Thyroid gland (tissue), 4 donors: Measurements from ENCODE around the gene GCN1. TPM values are rescaled to one million over a fixed set of nuclear protein-coding genes. Genes with fewer than 3 reads are reported as not detected.

Experiments
- DNase-seq, 2 donors: peaks; one replicate each; pipeline ENCODE4 v3.0.0-alpha.2; 2019
- H3K27ac ChIP-seq, 3 donors: fragments of 200-600 bp; sonication (generic); 1 replicate in 2 of 3; 2 replicates in 1 of 3; pipeline ENCODE4 v1.5.1; 2016 to 2019; ENCODE audit warnings: mild to moderate bottlenecking in 1 of 3, moderate library complexity in 1 of 3
- H3K27me3 ChIP-seq: fragments of 200-600 bp; sonication (generic); one replicate; pipeline ENCODE4 v1.5.1; 2019
- H3K36me3 ChIP-seq, 2 donors: fragments of 200-600 bp; sonication (generic); one replicate each; pipeline ENCODE4 v1.5.1; 2016 to 2019
- H3K4me1 ChIP-seq, 2 donors: fragments of 200-600 bp; sonication (generic); one replicate each; pipeline ENCODE4 v1.5.1; 2017 to 2019
- H3K4me3 ChIP-seq, 3 donors: fragments of 200-600 bp; sonication (generic); replicated peaks in 1 of 3; 1 replicate in 2 of 3; 2 replicates in 1 of 3; pipeline ENCODE4 v1.5.1; 2016; ENCODE audit warnings: mild to moderate bottlenecking in 1 of 3
- H3K9me3 ChIP-seq: fragments of 200-600 bp; sonication (generic); one replicate; pipeline ENCODE4 v1.5.1; 2017
- POLR2A ChIP-seq, 2 donors: fragments of 450-650 bp; IDR thresholded peaks; one replicate each; pipeline ENCODE4 v1.6.1; 2017; ENCODE audit warnings: antibody characterized with exemption in 2 of 2, mild to moderate bottlenecking in 2 of 2, moderate library complexity in 1 of 2
- WGBS, 2 donors: methylation state at CpG; one replicate each; pipeline ENCODE4 v1.1.5; 2017; 5-methylcytosine and 5-hydroxymethylcytosine counted together
- intact Hi-C: fragments of 100-400 bp; cut with DNase I; formaldehyde crosslinking; loops from one replicate; pipeline ENCODE4 v1.15.1; 2023
- total RNA-seq, 4 donors: library from RNA; depleted of rRNA; stranded (reverse); fragments of >200 nt; gene quantifications; one replicate each; pipeline ENCODE4 v1.2.3, GENCODE V29; 2016
- TF ChIP-seq, protein P1 (sequence below), 6 experiments: fragments of 200-600 bp in 3 of 6; fragments of 450-650 bp in 3 of 6; sonication (generic) in 3 of 6; IDR thresholded peaks; one replicate each; pipeline ENCODE4 v1.5.1; 2016 to 2019; ENCODE audit warnings: antibody characterized with exemption in 6 of 6, mild to moderate bottlenecking in 2 of 6, inconsistent platforms in 1 of 6, moderate library complexity in 1 of 6

GCN1 gene
- total RNA-seq, 4 donors from 2014 or later, result 44.6 to 111 (median 73.6) TPM

DNA sequence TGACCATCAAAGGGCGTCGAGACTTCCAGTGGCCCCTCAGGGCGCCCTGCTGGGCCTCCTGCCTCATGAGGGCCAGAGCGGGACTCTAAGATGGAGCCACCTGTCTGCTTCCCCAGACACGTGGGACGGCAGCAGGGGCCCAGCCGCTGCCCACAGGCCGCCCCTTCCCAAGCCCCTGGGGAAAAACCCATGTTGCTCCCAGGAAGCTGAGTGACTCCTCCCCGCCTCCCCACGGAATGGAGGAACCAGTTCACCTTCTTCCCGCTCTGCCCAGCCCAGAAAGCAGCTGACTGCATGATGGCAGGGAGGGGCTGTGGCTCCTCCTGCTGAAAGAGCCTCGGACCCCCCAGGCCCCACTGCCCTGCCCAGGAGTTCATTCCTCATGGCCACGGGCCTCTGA is 92.9 kb downstream of the GCN1 start:
- WGBS, 2 donors, result 87 to 91% methylated on average over 10 to 11 of the region's 13 CpGs
- Histone ChIP-seq H3K4me3 (no peak overlapping the region), H3K36me3 (peaks cover 32 to 38% of the 10 kb centered on the region in 2 donors), H3K27me3 (no peaks in the 10 kb centered on the region), H3K9me3 (no peaks in the 10 kb centered on the region), H3K4me1 (peaks cover 0 to 22% of the 10 kb centered on the region in 2 donors), H3K27ac (no peak overlapping the region)
- intact Hi-C loops, result no loop called here
- TF ChIP-seq, protein P1, sequence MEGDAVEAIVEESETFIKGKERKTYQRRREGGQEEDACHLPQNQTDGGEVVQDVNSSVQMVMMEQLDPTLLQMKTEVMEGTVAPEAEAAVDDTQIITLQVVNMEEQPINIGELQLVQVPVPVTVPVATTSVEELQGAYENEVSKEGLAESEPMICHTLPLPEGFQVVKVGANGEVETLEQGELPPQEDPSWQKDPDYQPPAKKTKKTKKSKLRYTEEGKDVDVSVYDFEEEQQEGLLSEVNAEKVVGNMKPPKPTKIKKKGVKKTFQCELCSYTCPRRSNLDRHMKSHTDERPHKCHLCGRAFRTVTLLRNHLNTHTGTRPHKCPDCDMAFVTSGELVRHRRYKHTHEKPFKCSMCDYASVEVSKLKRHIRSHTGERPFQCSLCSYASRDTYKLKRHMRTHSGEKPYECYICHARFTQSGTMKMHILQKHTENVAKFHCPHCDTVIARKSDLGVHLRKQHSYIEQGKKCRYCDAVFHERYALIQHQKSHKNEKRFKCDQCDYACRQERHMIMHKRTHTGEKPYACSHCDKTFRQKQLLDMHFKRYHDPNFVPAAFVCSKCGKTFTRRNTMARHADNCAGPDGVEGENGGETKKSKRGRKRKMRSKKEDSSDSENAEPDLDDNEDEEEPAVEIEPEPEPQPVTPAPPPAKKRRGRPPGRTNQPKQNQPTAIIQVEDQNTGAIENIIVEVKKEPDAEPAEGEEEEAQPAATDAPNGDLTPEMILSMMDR (IDR thresholded peaks at IDR 0.05), result no peak
- TF ChIP-seq POLR2A (IDR thresholded peaks at IDR 0.05), result no peak
- DNase-seq, result no peak

DNA sequence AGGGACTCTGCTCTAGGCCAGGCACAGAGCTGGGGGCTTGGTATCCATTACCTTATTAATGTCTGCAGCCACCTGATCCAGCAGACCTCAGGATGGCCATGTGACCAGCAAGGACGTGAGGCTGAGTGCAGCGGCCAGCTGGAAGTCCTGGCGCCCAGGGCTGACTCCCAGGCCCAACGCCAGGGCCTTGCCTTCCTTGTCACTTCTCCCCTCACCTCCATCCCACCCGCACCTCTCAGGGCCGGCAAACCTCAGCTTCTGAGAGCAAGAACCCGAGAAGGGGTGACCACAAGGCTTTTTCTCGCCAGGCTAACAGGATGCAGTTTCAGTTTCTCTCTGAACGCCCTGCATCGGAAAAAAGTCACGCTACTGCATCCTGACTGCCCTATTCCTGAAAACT is 93.3 kb downstream of the GCN1 start:
- no peak overlapping the region for H3K4me3 ChIP-seq
- no peak for DNase-seq
- intact Hi-C loops, result no loop called here
- no peaks in the 10 kb centered on the region for H3K9me3 ChIP-seq
- TF ChIP-seq, protein P1 (IDR thresholded peaks at IDR 0.05), result no peak
- no peak for TF ChIP-seq POLR2A (IDR thresholded peaks at IDR 0.05)
- 71 to 77% methylated on average over 8 to 11 of the region's 11 CpGs for WGBS, 2 donors
- no peak overlapping the region for H3K27ac ChIP-seq
- peaks cover 0 to 22% of the 10 kb centered on the region in 2 donors for H3K4me1 ChIP-seq
- peaks cover 35 to 42% of the 10 kb centered on the region in 2 donors for H3K36me3 ChIP-seq
- no peaks in the 10 kb centered on the region for H3K27me3 ChIP-seq

DNA sequence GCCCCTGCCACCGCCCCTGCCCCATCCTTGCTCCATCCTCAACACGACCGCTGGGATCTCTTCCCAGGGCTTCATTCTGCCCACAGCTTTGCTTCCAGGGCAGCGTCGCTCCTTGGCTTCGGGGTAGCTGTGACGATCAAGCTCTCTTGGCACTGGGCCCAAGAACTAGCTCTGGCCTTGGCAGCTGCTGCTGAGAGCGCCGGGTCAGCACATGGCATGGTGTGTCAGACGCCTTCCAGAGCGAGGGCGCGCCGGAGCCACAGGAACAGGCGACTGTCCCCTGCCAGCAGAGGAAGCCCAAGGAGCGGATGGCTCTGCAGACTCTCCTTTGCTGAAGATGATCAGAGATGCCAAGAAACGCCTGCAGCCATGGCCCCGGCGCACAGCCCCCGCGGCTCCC is 93.9 kb downstream of the GCN1 start:
- WGBS, 2 donors, result 46 to 59% methylated on average over 14 to 21 of the region's 21 CpGs
- no peak for TF ChIP-seq POLR2A (IDR thresholded peaks at IDR 0.05)
- TF ChIP-seq, protein P1 (IDR thresholded peaks at IDR 0.05), result no peak
- peak; percentile 73 to 77 for DNase-seq

DNA sequence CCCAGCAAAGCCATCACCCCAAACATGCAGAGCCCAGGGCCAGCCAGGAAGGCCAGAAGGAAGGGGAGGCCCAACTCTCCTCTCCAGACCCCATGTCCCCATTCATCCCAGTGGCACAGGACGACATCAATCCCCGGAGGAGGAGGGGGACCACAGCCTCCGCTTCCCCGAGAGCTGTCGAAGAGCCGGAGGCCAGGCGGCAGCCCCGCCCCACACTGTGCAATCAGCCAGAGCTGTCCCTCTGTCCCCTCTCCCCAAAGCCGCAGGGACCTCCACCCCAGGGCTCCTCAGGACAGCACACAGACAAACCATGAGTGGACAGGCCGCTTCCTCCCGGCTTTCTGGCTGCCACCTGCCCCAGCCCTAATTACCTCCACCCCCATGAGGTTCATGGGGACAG is 94.8 kb downstream of the GCN1 start:
- intact Hi-C loops, result no loop called here
- H3K4me3 ChIP-seq, result no peak overlapping the region
- WGBS, 2 donors, result 89 to 91% methylated on average over 9 to 11 of the region's 11 CpGs

More for the DNA sequence above, 93.9 kb downstream of the GCN1 start:
- peaks cover 35 to 42% of the 10 kb centered on the region in 2 donors for H3K36me3 ChIP-seq
- H3K9me3 ChIP-seq, result no peaks in the 10 kb centered on the region
- no peak overlapping the region for H3K27ac ChIP-seq
- H3K4me3 ChIP-seq, result no peak overlapping the region
- H3K4me1 ChIP-seq, result peaks cover 0 to 22% of the 10 kb centered on the region in 2 donors
- intact Hi-C loops, result no loop called here
- no peaks in the 10 kb centered on the region for H3K27me3 ChIP-seq

DNA sequence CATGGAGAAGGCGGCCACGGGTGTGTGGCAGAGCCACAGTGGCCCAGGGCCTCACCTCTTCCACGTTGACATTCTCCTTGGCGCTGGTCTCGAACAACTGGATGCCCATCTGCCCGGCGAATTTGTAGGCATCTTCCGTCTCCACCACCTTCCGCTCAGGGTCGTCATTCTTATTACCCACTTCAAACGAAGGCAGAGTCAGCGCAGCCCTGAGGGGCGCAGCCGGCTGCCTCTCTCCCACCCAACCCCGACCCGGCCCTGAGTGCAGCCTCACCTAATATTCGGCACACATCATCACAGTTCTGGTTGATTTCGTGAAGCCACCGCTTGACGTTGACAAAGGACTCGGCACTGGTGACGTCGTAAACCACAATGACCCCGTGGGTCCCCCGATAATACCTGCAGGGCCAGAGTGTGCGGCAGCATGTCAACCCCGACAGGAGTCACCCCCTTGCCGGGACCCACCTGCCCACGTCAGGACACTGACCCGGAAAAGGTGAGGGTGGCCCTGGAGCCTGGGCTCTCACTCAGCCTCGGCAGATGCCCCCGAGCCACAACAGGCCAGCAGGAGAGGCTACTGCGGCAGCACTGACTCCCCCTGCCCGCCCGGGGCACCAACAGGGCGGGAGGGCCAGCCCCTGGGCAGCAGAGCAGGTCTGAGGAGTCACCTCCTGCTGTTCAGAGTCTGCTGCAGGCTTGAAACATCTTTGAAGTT is 95.6 kb downstream of the GCN1 start:
- H3K36me3 ChIP-seq, result peaks cover 41 to 42% of the 10 kb centered on the region in 2 donors
- intact Hi-C loops, result no loop called here

More for the DNA sequence above, 94.8 kb downstream of the GCN1 start:
- TF ChIP-seq POLR2A (IDR thresholded peaks at IDR 0.05), result no peak
- TF ChIP-seq, protein P1 (IDR thresholded peaks at IDR 0.05), result no peak
- Histone ChIP-seq H3K4me1 (peaks cover 0 to 22% of the 10 kb centered on the region in 2 donors), H3K36me3 (peaks cover 35 to 42% of the 10 kb centered on the region in 2 donors), H3K27me3 (no peaks in the 10 kb centered on the region), H3K27ac (no peak overlapping the region), H3K9me3 (no peaks in the 10 kb centered on the region)
- no peak for DNase-seq

More for the DNA sequence above, 95.6 kb downstream of the GCN1 start:
- DNase-seq, result no peak
- Histone ChIP-seq H3K27me3 (no peaks in the 10 kb centered on the region), H3K27ac (no peak overlapping the region), H3K4me1 (peaks cover 0 to 22% of the 10 kb centered on the region in 2 donors), H3K9me3 (no peaks in the 10 kb centered on the region), H3K4me3 (no peak overlapping the region)
- TF ChIP-seq, protein P1 (IDR thresholded peaks at IDR 0.05), result no peak
- TF ChIP-seq POLR2A (IDR thresholded peaks at IDR 0.05), result no peak
- 94 to 96% methylated on average over 25 to 26 of the region's 36 CpGs for WGBS, 2 donors
